H9 (cell line): Measurements from ENCODE around the gene SPDYC. TPM values are rescaled to one million over a fixed set of nuclear protein-coding genes. Genes with fewer than 3 reads are reported as not detected.

ENCODE experiments used
- DNase-seq: peaks from one replicate; pipeline ENCODE4 v3.0.0-alpha.2; 2017
- H2AFZ ChIP-seq: one replicate; pipeline ENCODE4 v1.6.1; 2013; ENCODE audit warnings: mild to moderate bottlenecking, low read length, control low read depth, moderate library complexity
- H2AK5ac ChIP-seq: 2 replicates; pipeline ENCODE4 v1.6.1; 2013; ENCODE audit warnings: low read length, control low read depth, mixed read lengths; ENCODE audit not compliant: insufficient read length
- H2BK120ac ChIP-seq: one replicate; pipeline ENCODE4 v1.6.1; 2013; ENCODE audit warnings: low read depth, mild to moderate bottlenecking, low read length, control low read depth, inconsistent platforms; ENCODE audit not compliant: poor library complexity, severe bottlenecking
- H2BK12ac ChIP-seq: 2 replicates; pipeline ENCODE4 v1.6.1; 2013; ENCODE audit warnings: low read length, control low read depth, mixed read lengths, low read depth; ENCODE audit not compliant: insufficient read length
- H2BK15ac ChIP-seq: 2 replicates; pipeline ENCODE4 v1.6.1; 2013; ENCODE audit warnings: low read depth, low read length, control low read depth
- H2BK20ac ChIP-seq: one replicate; pipeline ENCODE4 v1.6.1; 2013; ENCODE audit warnings: low read depth, mild to moderate bottlenecking, low read length, control low read depth, inconsistent platforms; ENCODE audit not compliant: poor library complexity, severe bottlenecking
- H2BK5ac ChIP-seq: 2 replicates; pipeline ENCODE4 v1.6.1; 2013; ENCODE audit warnings: low read length, control low read depth, mixed read lengths; ENCODE audit not compliant: insufficient read length
- H3K14ac ChIP-seq: 2 replicates; pipeline ENCODE4 v1.6.1; 2013; ENCODE audit warnings: low read length, control low read depth; ENCODE audit not compliant: insufficient read depth
- H3K18ac ChIP-seq: 2 replicates; pipeline ENCODE4 v1.6.1; 2013; ENCODE audit warnings: low read depth, mild to moderate bottlenecking, mixed read lengths, low read length, control low read depth; ENCODE audit not compliant: insufficient read length
- H3K23ac ChIP-seq: 2 replicates; pipeline ENCODE4 v1.6.1; 2013; ENCODE audit warnings: low read length, control low read depth, mixed read lengths, low read depth; ENCODE audit not compliant: insufficient read length
- H3K23me2 ChIP-seq: 2 replicates; pipeline ENCODE4 v1.6.1; 2013; ENCODE audit warnings: low read depth, mild to moderate bottlenecking, mixed read lengths, low read length, control low read depth; ENCODE audit not compliant: insufficient read length, poor library complexity, severe bottlenecking
- H3K27ac ChIP-seq: 2 replicates; pipeline ENCODE4 v1.5.1; 2013; ENCODE audit warnings: low read length, control low read depth, mixed read lengths, low read depth; ENCODE audit not compliant: insufficient read length
- H3K27me3 ChIP-seq: 2 replicates; pipeline ENCODE4 v1.6.1; 2013; ENCODE audit warnings: low read length, control low read depth, inconsistent platforms; ENCODE audit not compliant: insufficient read depth
- H3K4ac ChIP-seq: 2 replicates; pipeline ENCODE4 v1.6.1; 2013; ENCODE audit warnings: low read depth, mild to moderate bottlenecking, control low read depth, inconsistent platforms, low read length, moderate library complexity
- H3K4me1 ChIP-seq: 2 replicates; pipeline ENCODE4 v1.6.1; 2013; ENCODE audit warnings: low read length, control low read depth, inconsistent platforms; ENCODE audit not compliant: insufficient read depth
- H3K4me2 ChIP-seq: 2 replicates; pipeline ENCODE4 v1.6.1; 2013; ENCODE audit warnings: low read length, control low read depth, mixed read lengths; ENCODE audit not compliant: insufficient read length, insufficient read depth
- H3K56ac ChIP-seq: 2 replicates; pipeline ENCODE4 v1.6.1; 2013; ENCODE audit warnings: low read depth, mild to moderate bottlenecking, mixed read lengths, low read length, control low read depth; ENCODE audit not compliant: insufficient read length
- H3K79me1 ChIP-seq: 2 replicates; pipeline ENCODE4 v1.6.1; 2013; ENCODE audit warnings: low read depth, mild to moderate bottlenecking, moderate library complexity, low read length, control low read depth, inconsistent platforms; ENCODE audit not compliant: insufficient read depth, poor library complexity, severe bottlenecking
- H3K79me2 ChIP-seq: 2 replicates; pipeline ENCODE4 v1.6.1; 2013; ENCODE audit warnings: low read length, control low read depth, inconsistent platforms; ENCODE audit not compliant: insufficient read depth
- H3K9ac ChIP-seq: 2 replicates; pipeline ENCODE4 v1.6.1; 2013; ENCODE audit warnings: low read length, control low read depth, mixed read lengths; ENCODE audit not compliant: insufficient read length; ENCODE audit errors: extremely low read depth
- H3K9me3 ChIP-seq: one replicate; pipeline ENCODE4 v1.6.1; 2013; ENCODE audit warnings: low read depth, low read length, inconsistent platforms; ENCODE audit not compliant: control insufficient read depth
- H3T11ph ChIP-seq: one replicate; pipeline ENCODE4 v1.6.1; 2013; ENCODE audit warnings: mild to moderate bottlenecking, low read length, control low read depth, inconsistent platforms
- H4K20me1 ChIP-seq: one replicate; pipeline ENCODE4 v1.6.1; 2013; ENCODE audit not compliant: control insufficient read depth, insufficient read length, insufficient read depth
- H4K5ac ChIP-seq: 2 replicates; pipeline ENCODE4 v1.6.1; 2013; ENCODE audit warnings: low read depth, mild to moderate bottlenecking, mixed read lengths, low read length, control low read depth; ENCODE audit not compliant: insufficient read length
- H4K8ac ChIP-seq: replicated peaks from 2 replicates; pipeline ENCODE4 v1.6.1; 2013; ENCODE audit warnings: low read length, control low read depth, mixed read lengths, low read depth; ENCODE audit not compliant: insufficient read length
- H4K91ac ChIP-seq: 2 replicates; pipeline ENCODE4 v1.6.1; 2013; ENCODE audit warnings: low read depth, mild to moderate bottlenecking, moderate library complexity, mixed read lengths, low read length, control low read depth; ENCODE audit not compliant: insufficient read length
- H3K27ac Mint-ChIP-seq, 3 experiments: 2 replicates in 2 of 3; 3 replicates in 1 of 3; pipeline ENCODE4 v1.8.0; 2020 to 2021; ENCODE audit warnings: mixed read lengths in 3 of 3, mild to moderate bottlenecking in 1 of 3, moderate library complexity in 1 of 3
- H3K27me3 Mint-ChIP-seq: 2 replicates; pipeline ENCODE4 v1.8.0; 2021; ENCODE audit warnings: low read depth, mild to moderate bottlenecking, moderate library complexity, mixed read lengths
- H3K36me3 Mint-ChIP-seq, 3 experiments: 2 replicates in 2 of 3; 3 replicates in 1 of 3; pipeline ENCODE4 v1.8.0; 2020 to 2021; ENCODE audit warnings: low read depth in 3 of 3, mixed read lengths in 3 of 3; ENCODE audit not compliant: insufficient read depth in 1 of 3
- H3K4me1 Mint-ChIP-seq, 2 experiments: 2 replicates each; pipeline ENCODE4 v1.8.0; 2020; ENCODE audit warnings: mixed read lengths in 2 of 2
- H3K4me3 Mint-ChIP-seq, 2 experiments: 2 replicates in 1 of 2; 3 replicates in 1 of 2; pipeline ENCODE4 v1.8.0; 2020 to 2021; ENCODE audit warnings: mild to moderate bottlenecking in 2 of 2, mixed read lengths in 2 of 2, moderate library complexity in 1 of 2
- H3K9me3 Mint-ChIP-seq, 2 experiments: 2 replicates in 1 of 2; 3 replicates in 1 of 2; pipeline ENCODE4 v1.8.0; 2020; ENCODE audit warnings: mild to moderate bottlenecking in 2 of 2, mixed read lengths in 2 of 2, moderate library complexity in 1 of 2
- WGBS: extraction: QIAGEN DNeasy Blood & Tissue Kit; methylation state at CpG from one replicate; pipeline ENCODE4 v1.1.7; 2013; ENCODE audit warnings: missing lambda C conversion rate, low lambda C conversion rate, mixed read lengths; ENCODE audit not compliant: insufficient read length; ENCODE audit errors: extremely low coverage; 5-methylcytosine and 5-hydroxymethylcytosine counted together
- total RNA-seq: library from RNA; stranded (reverse); gene quantifications from 2 replicates; pipeline ENCODE4 v1.2.1, GENCODE V29; 2021
- TF ChIP-seq, protein P1 (sequence below): fragments of 200-600 bp; sonication (generic); conservative IDR thresholded peaks from 3 replicates; pipeline ENCODE4 v1.8.0; 2021; ENCODE audit warnings: antibody characterized with exemption, mild to moderate bottlenecking

Gene SPDYC
- total RNA-seq, 1 experiment from 2014 or later, result 0.61 TPM

DNA sequence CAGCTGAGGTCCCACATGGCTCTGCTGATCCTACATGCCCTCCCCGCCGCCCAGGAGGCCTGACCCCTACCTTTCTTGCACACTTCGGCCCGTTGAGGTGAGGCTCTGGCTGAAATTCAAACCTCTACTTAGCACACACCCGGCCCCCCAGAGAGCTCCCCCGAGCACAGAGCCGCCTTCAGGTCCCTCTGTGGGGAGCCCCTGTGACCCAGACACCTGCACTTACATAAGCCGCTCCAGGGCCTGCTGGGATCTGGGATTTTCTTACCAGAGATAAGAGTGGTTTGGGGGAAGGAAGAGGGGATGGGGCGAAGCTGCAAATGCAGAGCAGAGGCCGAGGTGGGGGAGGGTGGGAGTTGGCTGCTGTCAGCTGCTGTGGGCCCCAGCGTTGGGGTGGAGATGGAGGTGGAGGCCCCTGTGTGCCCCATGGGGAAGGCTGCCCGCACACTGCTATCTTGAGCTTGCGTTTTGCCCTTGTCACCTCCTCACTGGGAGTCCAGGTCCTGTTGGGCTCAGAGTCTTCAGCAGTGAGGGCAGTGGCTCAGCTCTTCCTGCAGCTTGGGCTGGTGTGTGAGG, 42.3 kb downstream of the SPDYC start:
- H3K4me1 ChIP-seq, result peaks cover 8% of the 10 kb centered on the region; the same call in 1 of the 2 replicates
- H3K23ac ChIP-seq, result no peak overlapping the region
- no peak overlapping the region for H4K5ac ChIP-seq
- no peaks in the 10 kb centered on the region for H3K79me1 ChIP-seq
- Mint-ChIP-seq H3K4me1 (peaks cover 27 to 51% of the 10 kb centered on the region in 2 experiments), H3K4me3 (peak overlapping the region in 1 of 2 experiments; percentile 72; a peak in 1 of 5 replicates), H3K27ac (peak overlapping the region; percentile 96 to 99 (median 97)), H3K36me3 (peaks cover 6 to 41% (median 40%) of the 10 kb centered on the region in 3 experiments; a peak in 6 of 7 replicates), H3K27me3 (no peaks in the 10 kb centered on the region), H3K9me3 (peaks cover 0 to 3% of the 10 kb centered on the region in 2 experiments; a peak in 1 of 5 replicates)
- H4K8ac ChIP-seq, result no peak overlapping the region
- no peaks in the 10 kb centered on the region for H3K9me3 ChIP-seq
- H2BK15ac ChIP-seq, result no peak overlapping the region
- no peaks in the 10 kb centered on the region for H3K27me3 ChIP-seq
- no peak overlapping the region for H3K4me2 ChIP-seq
- H2BK20ac ChIP-seq, result no peak overlapping the region
- H4K91ac ChIP-seq, result no peak overlapping the region
- no peak for DNase-seq
- no peak overlapping the region for H2BK120ac ChIP-seq
- H3T11ph ChIP-seq, result no peak overlapping the region
- peak overlapping the region; percentile 10 for H3K27ac ChIP-seq
- no peak overlapping the region for H2BK5ac ChIP-seq
- no peak overlapping the region for H2AFZ ChIP-seq
- no peak overlapping the region for H3K9ac ChIP-seq
- no peak overlapping the region for H3K4ac ChIP-seq
- no peak overlapping the region for H2AK5ac ChIP-seq
- H3K18ac ChIP-seq, result no peak overlapping the region
- peaks cover 6% of the 10 kb centered on the region for H3K23me2 ChIP-seq
- TF ChIP-seq, protein P1, sequence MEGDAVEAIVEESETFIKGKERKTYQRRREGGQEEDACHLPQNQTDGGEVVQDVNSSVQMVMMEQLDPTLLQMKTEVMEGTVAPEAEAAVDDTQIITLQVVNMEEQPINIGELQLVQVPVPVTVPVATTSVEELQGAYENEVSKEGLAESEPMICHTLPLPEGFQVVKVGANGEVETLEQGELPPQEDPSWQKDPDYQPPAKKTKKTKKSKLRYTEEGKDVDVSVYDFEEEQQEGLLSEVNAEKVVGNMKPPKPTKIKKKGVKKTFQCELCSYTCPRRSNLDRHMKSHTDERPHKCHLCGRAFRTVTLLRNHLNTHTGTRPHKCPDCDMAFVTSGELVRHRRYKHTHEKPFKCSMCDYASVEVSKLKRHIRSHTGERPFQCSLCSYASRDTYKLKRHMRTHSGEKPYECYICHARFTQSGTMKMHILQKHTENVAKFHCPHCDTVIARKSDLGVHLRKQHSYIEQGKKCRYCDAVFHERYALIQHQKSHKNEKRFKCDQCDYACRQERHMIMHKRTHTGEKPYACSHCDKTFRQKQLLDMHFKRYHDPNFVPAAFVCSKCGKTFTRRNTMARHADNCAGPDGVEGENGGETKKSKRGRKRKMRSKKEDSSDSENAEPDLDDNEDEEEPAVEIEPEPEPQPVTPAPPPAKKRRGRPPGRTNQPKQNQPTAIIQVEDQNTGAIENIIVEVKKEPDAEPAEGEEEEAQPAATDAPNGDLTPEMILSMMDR, result no peak
- H2BK12ac ChIP-seq, result peak overlapping the region; percentile 9
- WGBS, result no CpG with 5 or more reads among the region's 13 CpGs
- H4K20me1 ChIP-seq, result no peaks in the 10 kb centered on the region
- no peak overlapping the region for H3K56ac ChIP-seq
- no peaks in the 10 kb centered on the region for H3K79me2 ChIP-seq
- peak overlapping the region; percentile 59 for H3K14ac ChIP-seq
